Endothelial cell of umbilical vein (primary cell): ENCODE measurements around the gene GDPD4. TPM values are rescaled to one million over a fixed set of nuclear protein-coding genes. Genes with fewer than 3 reads are reported as not detected.
"Not testable (repeated sequence)": the region's sequence is repeated elsewhere in the genome, so short reads cannot be mapped to it uniquely, and the experiment has no call there.

Experiments used
- BruUV-seq: library from RNA; stranded (reverse); fragments of 400-500 nt; replicated peaks from 2 replicates; lab custom pipeline; 2021; lab: Mats Ljungman, UMichigan
- CTCF ChIA-PET: fragments of 300-600, 350-600 bp; sonication (Branson Sonifier 250); formaldehyde crosslinking; loops from one replicate; lab custom pipeline; 2021; ENCODE audit warnings: antibody characterized with exemption, inconsistent platforms; lab: Charles Lee
- POLR2A ChIA-PET: fragments of 300-600, 350-600 bp; sonication (Branson Sonifier 250); formaldehyde crosslinking; loops from one replicate; lab custom pipeline; 2021; ENCODE audit warnings: antibody characterized with exemption, inconsistent platforms; lab: Charles Lee
- DNase-seq: peaks from one replicate; pipeline ENCODE4 v3.0.0-alpha.2; 2011; ENCODE audit warnings: low read depth, low spot score
- FAIRE-seq: peaks from 2 replicates; lab custom pipeline; 2011; peaks lifted over from hg19 to GRCh38; lab: Jason Lieb, UNC
- H2AFZ ChIP-seq: 2 replicates; pipeline ENCODE4 v1.6.0; 2012; ENCODE audit warnings: low read depth, low read length, control low read depth, inconsistent platforms
- H3K27ac ChIP-seq: 2 replicates; pipeline ENCODE4 v1.5.1; 2011; ENCODE audit warnings: low read depth, mild to moderate bottlenecking, control low read depth, low read length, moderate library complexity; ENCODE audit not compliant: insufficient read depth
- H3K27me3 ChIP-seq, 2 experiments: 2 replicates each; pipeline versions ENCODE4 v1.6.0 to v1.6.1; 2011; ENCODE audit warnings: low read length in 2 of 2, mixed read lengths in 1 of 2; ENCODE audit not compliant: control insufficient read depth in 2 of 2, insufficient read depth in 2 of 2
- H3K36me3 ChIP-seq, 2 experiments: 2 replicates in 1 of 2; 3 replicates in 1 of 2; pipeline ENCODE4 v1.5.1; 2011; ENCODE audit warnings: low read length in 2 of 2, mild to moderate bottlenecking in 1 of 2, moderate library complexity in 1 of 2; ENCODE audit not compliant: control insufficient read depth in 2 of 2, insufficient read depth in 2 of 2; ENCODE audit errors: extremely low read depth in 1 of 2
- H3K4me1 ChIP-seq: 3 replicates; pipeline ENCODE4 v1.5.1; 2011; ENCODE audit warnings: mild to moderate bottlenecking, low read length; ENCODE audit not compliant: control insufficient read depth, insufficient read depth; ENCODE audit errors: extremely low read depth
- H3K4me2 ChIP-seq: 2 replicates; pipeline ENCODE4 v1.6.1; 2011; ENCODE audit warnings: low read length, control low read depth, mixed read lengths; ENCODE audit not compliant: insufficient read depth
- H3K4me3 ChIP-seq, 3 experiments: fragments of 200-600 bp in 1 of 3; sonication (generic), shearing (Covaris generic) in 1 of 3; replicated peaks in 1 of 3; 2 replicates each; pipeline ENCODE4 v1.5.1; 2011 to 2016; ENCODE audit warnings: control low read depth in 3 of 3, low read length in 3 of 3, mild to moderate bottlenecking in 2 of 3, inconsistent platforms in 1 of 3, low read depth in 1 of 3, moderate library complexity in 1 of 3; ENCODE audit not compliant: insufficient read depth in 1 of 3
- H3K79me2 ChIP-seq: 2 replicates; pipeline ENCODE4 v1.6.0; 2012; ENCODE audit warnings: low read length, inconsistent platforms; ENCODE audit not compliant: control insufficient read depth, insufficient read depth
- H3K9ac ChIP-seq: replicated peaks from 2 replicates; pipeline ENCODE3; 2011; ENCODE audit warnings: low read length, control low read depth; ENCODE audit not compliant: insufficient read depth; ENCODE audit errors: extremely low read depth
- H3K9me1 ChIP-seq: replicated peaks from 3 replicates; pipeline ENCODE4 v1.6.0; 2011; ENCODE audit warnings: mild to moderate bottlenecking, low read length; ENCODE audit not compliant: control insufficient read depth, insufficient read depth; ENCODE audit errors: extremely low read depth
- H3K9me3 ChIP-seq: replicated peaks from 2 replicates; pipeline ENCODE4 v1.5.1; 2012; ENCODE audit warnings: low read length, inconsistent platforms; ENCODE audit not compliant: control insufficient read depth, insufficient read depth
- H4K20me1 ChIP-seq: replicated peaks from 2 replicates; pipeline ENCODE3; 2011; ENCODE audit warnings: mild to moderate bottlenecking, low read length; ENCODE audit not compliant: control insufficient read depth, insufficient read depth; ENCODE audit errors: extremely low read depth
- CTCF ChIP-seq, 2 donors: IDR thresholded peaks; 1 replicate in 1 of 2; 2 replicates in 1 of 2; pipeline ENCODE4 v1.5.1; 2011; ENCODE audit warnings: low read length in 2 of 2, mild to moderate bottlenecking in 2 of 2, moderate library complexity in 2 of 2, control low read depth in 1 of 2, inconsistent platforms in 1 of 2, low read depth in 1 of 2; ENCODE audit not compliant: insufficient read depth in 1 of 2; ENCODE audit errors: extremely low read depth in 1 of 2
- EZH2 ChIP-seq: IDR thresholded peaks from 2 replicates; pipeline ENCODE4 v1.6.1; 2012; ENCODE audit warnings: borderline replicate concordance, low read depth, mild to moderate bottlenecking, moderate library complexity, low read length, inconsistent platforms; ENCODE audit not compliant: severe bottlenecking
- FOS ChIP-seq: IDR thresholded peaks from 2 replicates; pipeline ENCODE4 v1.6.1; 2011; ENCODE audit warnings: mild to moderate bottlenecking, low read length, moderate library complexity, borderline replicate concordance; ENCODE audit not compliant: insufficient read depth
- GATA2 ChIP-seq: IDR thresholded peaks from 2 replicates; pipeline ENCODE4 v1.7.0; 2011; ENCODE audit warnings: low read depth, mild to moderate bottlenecking, moderate library complexity, mixed read lengths, low read length; ENCODE audit not compliant: insufficient read length, insufficient read depth
- JUN ChIP-seq: IDR thresholded peaks from 2 replicates; pipeline ENCODE4 v1.6.1; 2011; ENCODE audit warnings: borderline replicate concordance, low read depth; ENCODE audit not compliant: insufficient read length, insufficient read depth
- MAX ChIP-seq: IDR thresholded peaks from 2 replicates; pipeline ENCODE4 v1.6.1; 2011; ENCODE audit not compliant: insufficient read depth, insufficient read length
- MYC ChIP-seq: IDR thresholded peaks from one replicate; pipeline ENCODE4 v1.6.1; 2011; ENCODE audit warnings: mild to moderate bottlenecking, low read depth, low read length
- POLR2A ChIP-seq: IDR thresholded peaks from 2 replicates; pipeline ENCODE4 v1.6.1; 2012; ENCODE audit warnings: low read depth, mild to moderate bottlenecking, control low read depth, low read length
- POLR2AphosphoS5 ChIP-seq: IDR thresholded peaks from 2 replicates; pipeline ENCODE4 v1.6.1; 2012; ENCODE audit warnings: low read depth, mild to moderate bottlenecking, control low read depth, low read length, moderate library complexity; ENCODE audit not compliant: insufficient read depth
- dilution Hi-C: fragments of 300-500 bp; cut with MboI; formaldehyde crosslinking; loops from one replicate; pipeline ENCODE4 v1.15.0; 2019; ENCODE audit warnings: low sequenced_read_pairs; ENCODE audit not compliant: extremely low pct_ligation_motif_present
- intact Hi-C: fragments of 100-400 bp; cut with micrococcal nuclease; formaldehyde crosslinking; loops from one replicate; pipeline ENCODE4 v1.10.0; 2022
- polyA plus RNA-seq, 4 experiments: library from polyadenylated mRNA; depleted of rRNA in 3 of 4; stranded (reverse) in 3 of 4; unstranded in 1 of 4; fragments of >200 nt; gene quantifications; 2 replicates each; pipeline versions ENCODE4 v1.2.1 to v1.2.3, GENCODE V29; 2011 to 2012; ENCODE audit warnings: missing spikeins in 1 of 4
- total RNA-seq: library from RNA; stranded (reverse); gene quantifications from 2 replicates; pipeline ENCODE4 v1.2.3, GENCODE V29; 2021

GDPD4 gene
- total and polyA plus RNA-seq, 2 donors (not counting 3 experiments of a cell fraction or from before 2014, with no cell fraction given): not detected

DNA sequence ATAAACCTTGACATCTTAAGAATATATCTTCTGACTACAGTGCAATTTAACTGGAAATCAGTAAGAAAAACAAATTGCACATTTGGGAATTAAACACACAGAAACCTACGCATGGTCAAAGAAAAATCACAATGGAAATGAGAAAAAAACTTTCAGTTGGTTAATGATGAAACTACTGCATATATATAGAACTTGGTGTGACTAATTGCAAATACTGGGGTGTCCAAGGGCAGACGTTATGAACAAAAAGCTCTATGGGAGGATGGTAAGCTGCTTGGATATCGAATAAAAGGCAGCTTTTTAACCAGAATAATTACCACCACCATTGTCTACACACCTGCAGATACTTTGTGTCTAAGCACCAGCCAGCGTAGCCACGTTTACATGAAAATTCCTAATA is 791 bp downstream of the GDPD4 start:
- TF ChIP-seq JUN: no peak
- no peak for TF ChIP-seq GATA2
- no peak for TF ChIP-seq MAX
- no peak for TF ChIP-seq EZH2
- no peak for TF ChIP-seq MYC
- no peak for TF ChIP-seq POLR2AphosphoS5
- no peak for TF ChIP-seq CTCF (IDR thresholded peaks at IDR 0.05; ENCODE audit: extremely low read depth in 1 of 2, insufficient read depth in 1 of 2, low read depth in 1 of 2, low read length in 2 of 2)
- TF ChIP-seq POLR2A: no peak
- no peak for TF ChIP-seq FOS
- ChIA-PET POLR2A (no interaction called here), CTCF (interaction anchor here (1.2 kb wide), 1 partner anchor 247 kb away, joined by 3 read pairs; no protein-coding TSS in a partner anchor)
- dilution Hi-C loops: no loop called here
- no peak overlapping the region for H3K4me3 ChIP-seq
- FAIRE-seq (no peak), DNase-seq (no peak)
- no peaks in the 10 kb centered on the region for H3K4me1 ChIP-seq
- H2AFZ ChIP-seq: no peak overlapping the region
- no peaks in the 10 kb centered on the region for H3K9me1 ChIP-seq
- no peak overlapping the region for H3K9ac ChIP-seq
- no peaks in the 10 kb centered on the region for H3K9me3 ChIP-seq
- no peak overlapping the region for H3K27ac ChIP-seq
- H3K27me3 ChIP-seq: no peaks in the 10 kb centered on the region
- no peak overlapping the region for H3K4me2 ChIP-seq
- intact Hi-C loops: no loop called here
- no peaks in the 10 kb centered on the region for H4K20me1 ChIP-seq
- H3K79me2 ChIP-seq: no peaks in the 10 kb centered on the region
- H3K36me3 ChIP-seq: no peaks in the 10 kb centered on the region
- BruUV-seq: no TSS peak

DNA sequence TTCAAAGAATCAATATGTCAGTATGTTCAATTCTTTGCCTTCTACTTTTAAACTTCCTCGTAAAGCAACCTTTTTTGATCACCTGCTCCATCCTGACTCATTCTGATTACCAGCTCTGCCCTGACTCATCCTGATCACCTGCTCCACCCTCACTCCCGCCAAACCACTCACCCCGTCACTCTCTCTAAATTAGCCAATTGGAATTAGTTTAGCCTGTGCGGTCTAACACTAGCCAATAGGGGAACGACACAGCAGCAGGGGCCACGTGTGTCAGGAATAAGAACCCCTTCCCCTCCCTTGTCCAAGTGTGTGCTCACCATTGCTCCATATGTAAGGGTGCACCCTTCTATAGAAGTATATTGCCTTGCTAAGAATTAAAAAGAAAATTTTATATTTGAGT is 1.5 kb downstream of the GDPD4 start:
- H4K20me1 ChIP-seq, H3K9me3 ChIP-seq, H3K4me1 ChIP-seq, FAIRE-seq, H3K27me3 ChIP-seq, H3K27ac ChIP-seq, H3K9ac ChIP-seq, H3K9me1 ChIP-seq, intact Hi-C loops, POLR2A ChIA-PET, DNase-seq, H3K36me3 ChIP-seq, dilution Hi-C loops, H2AFZ ChIP-seq, H3K4me3 ChIP-seq, H3K79me2 ChIP-seq, H3K4me2 ChIP-seq, BruUV-seq: not testable (repeated sequence)
- CTCF ChIA-PET: interaction anchor here (1.5 kb wide), 1 partner anchor 49 kb away, joined by 3 read pairs; no protein-coding TSS in a partner anchor
